ENCODE measurements around the gene TAGLN2.
A peak's percentile ranks its signal among the peaks of the same experiment; 100 is the strongest.

Gene TAGLN2

DNA sequence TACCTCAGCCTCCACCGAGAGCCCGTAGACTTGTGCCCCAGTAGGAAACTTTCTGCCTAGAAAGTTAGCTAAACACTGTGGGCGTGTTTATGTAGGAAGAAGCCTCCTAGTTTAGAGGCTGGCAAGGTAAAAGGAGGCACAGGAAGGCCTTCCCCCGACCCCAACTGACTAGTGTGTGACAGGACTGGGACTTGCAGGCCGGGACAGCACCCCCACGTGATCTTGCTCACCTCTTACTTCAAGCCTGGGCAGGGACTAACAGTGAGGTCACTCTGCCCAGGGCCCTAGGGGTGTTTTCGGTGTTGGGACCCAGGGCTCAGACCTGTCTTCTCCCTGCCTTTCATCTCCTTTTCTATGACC is 392 bp upstream of the TAGLN2 start:
- FAIRE-seq: no peak
- TF ChIP-seq POLR2A (IDR thresholded peaks at IDR 0.05; ENCODE audit: low read depth, low read length): no peak
- peak; percentile 69 for DNase-seq (ENCODE audit: insufficient read length, low spot score)

DNA sequence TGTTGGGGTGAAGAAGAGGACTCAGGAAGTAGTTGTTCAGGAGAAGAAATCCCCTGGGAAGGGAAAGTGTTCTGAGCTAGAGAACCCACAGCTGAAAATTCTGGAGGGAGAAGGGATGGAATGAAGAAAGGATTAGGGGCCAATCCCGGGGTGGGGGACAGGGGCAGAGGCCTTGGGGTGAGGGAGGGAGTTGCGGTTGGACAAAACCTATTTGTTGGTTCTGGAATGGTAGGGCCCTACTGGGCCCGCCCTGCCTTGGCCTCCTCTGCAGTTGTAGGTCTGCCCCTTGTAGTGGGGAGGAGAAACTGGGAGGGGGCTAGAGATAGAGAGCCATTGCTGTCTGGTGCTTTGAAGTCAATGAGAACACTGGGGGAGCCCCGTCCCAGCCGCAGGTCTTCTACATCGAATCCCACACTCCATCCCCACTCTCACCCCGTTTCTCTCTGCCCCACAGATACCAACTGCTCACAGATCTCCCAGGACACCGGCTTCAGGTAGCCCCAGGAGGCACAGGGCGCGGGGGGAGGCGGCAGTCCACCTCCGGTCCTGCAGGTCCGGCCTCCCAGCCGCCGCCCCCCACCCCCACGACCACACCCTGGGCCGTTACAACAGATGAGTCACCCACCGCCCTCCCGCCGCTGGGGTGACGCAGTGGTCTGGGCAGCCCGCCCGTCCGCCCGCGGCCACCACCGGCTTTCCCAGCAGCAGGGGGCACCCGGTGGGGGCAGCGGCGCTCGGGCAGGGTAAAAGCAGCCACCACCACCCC is 1.1 kb downstream of the TAGLN2 start:
- TF ChIP-seq POLR2A (IDR thresholded peaks at IDR 0.05; ENCODE audit: low read depth, low read length): peak; percentile 64
- DNase-seq (ENCODE audit: insufficient read length, low spot score) (peak; percentile 95), FAIRE-seq (no peak)

DNA sequence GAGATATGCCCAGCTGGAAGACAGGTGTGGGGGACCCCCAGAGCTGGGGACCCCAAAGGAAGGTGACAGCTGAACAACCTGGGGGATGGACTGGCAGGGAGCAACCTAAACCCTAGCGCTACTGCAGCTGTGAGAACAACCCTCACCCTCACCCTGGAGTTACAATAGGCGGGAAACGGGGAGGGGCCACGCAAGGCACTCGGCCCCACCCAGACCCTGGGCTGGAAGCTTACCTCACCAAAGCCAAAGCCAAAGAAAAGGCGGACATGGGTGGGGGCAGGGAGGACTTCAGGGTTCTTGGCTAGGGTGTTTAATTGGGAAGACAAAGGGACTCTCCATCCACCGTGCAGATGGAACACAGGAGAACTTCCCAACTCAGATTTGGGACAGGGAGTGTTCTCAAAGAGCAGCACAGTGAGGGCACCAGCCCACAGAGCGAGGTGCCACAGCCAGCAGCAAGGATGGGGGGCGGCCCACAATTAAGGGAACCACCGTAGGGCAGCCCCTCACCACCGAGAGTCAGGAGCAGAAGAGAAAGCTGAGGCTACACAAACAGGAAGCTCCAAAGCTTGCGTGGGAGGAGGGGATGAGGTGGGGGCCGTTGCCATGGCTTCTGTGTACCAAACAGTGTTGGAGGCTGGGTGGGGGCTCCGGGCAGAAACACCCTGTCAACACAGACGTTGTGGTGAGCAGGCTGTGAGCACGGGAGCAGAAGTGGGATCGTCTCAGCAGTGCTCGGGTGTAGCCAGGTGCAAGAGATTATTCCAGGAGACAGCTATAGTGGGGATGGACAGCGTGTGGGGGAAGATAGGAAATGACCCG is 1.9 kb downstream of the TAGLN2 start:
- DNase-seq (ENCODE audit: insufficient read length, low spot score) (peak; percentile 92), FAIRE-seq (no peak)
- TF ChIP-seq POLR2A (IDR thresholded peaks at IDR 0.05; ENCODE audit: low read depth, low read length): peak; percentile 67

DNA sequence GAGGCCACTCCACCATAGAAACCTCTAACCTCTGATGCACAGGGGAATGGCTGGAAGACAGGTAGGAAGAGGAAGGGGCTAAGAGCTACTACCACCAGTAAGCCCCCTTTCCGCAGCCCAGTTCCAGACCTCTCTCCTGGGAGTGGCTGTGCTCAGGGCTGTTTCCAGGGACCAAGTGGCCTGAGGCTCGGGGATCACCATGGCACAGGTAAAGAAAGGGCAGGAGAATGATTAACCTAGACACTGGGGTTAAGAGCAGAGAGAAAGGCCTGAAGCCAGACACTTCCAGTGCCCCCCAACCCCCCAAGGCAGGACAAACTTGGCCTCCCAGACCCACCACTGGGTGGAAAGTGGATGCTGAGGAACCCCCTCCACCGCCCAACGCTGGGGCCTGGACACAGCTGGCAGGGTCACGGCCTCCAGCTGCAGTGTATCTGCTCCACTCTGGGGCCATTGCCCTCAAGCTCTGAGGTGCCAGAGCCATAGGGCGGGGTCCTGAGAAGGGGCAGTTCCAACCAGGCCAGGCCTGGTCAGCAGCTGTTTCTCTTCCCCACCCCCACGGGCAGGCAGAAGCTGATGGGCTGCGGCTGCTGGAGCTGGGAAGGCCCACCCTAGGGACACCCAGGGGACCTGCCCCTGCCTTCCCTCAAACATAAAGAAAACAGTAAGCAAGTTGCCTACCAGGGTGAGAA is 2.6 kb downstream of the TAGLN2 start:
- DNase-seq (ENCODE audit: insufficient read length, low spot score): no peak
- 0 out of 2 replicates have a peak, but pooled peaks have one; percentile 2 for TF ChIP-seq POLR2A (IDR thresholded peaks at IDR 0.05; ENCODE audit: low read depth, low read length)
- no peak for FAIRE-seq

DNA sequence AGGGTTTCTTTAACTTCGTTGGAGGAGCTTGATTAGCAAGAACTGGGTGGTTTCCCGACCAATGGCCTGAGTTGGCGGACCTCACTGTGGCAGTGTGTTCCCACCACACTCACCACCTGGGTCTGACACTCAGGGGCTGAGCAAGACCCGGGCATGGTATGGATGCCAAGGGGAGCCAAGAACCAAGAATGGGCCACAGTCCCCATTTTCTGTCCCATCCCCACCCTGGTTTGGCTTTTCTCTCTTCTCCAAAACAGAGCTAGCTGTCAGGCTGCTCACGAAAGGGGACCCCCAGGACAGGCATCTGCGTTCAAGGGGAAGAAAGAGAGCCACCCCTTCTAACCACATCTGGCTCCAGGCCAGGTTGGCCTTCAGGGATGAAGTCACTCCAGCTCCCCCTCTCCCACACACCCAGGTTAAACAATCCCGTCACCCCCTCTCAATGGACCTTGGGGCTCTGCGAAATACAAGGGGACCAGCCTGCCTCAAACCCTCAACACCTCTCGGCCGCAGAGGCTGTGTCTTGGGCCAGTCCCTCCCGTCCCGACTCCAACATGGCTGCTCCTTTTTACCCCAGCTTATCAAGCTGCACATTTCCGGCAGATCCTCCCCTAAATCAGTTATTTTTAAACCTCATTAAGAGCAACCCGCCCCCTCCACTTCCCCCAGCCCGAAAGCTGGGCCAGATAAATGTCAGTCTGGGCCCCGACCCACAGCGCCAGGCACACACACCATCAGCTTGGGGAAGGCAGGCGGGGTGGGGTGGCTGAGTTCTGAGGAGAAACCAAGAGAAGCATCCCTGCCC is 3.4 kb downstream of the TAGLN2 start:
- no peak for DNase-seq (ENCODE audit: insufficient read length, low spot score)
- TF ChIP-seq POLR2A (IDR thresholded peaks at IDR 0.05; ENCODE audit: low read depth, low read length): 0 out of 2 replicates have a peak, but pooled peaks have one; percentile 16
- FAIRE-seq: no peak

DNA sequence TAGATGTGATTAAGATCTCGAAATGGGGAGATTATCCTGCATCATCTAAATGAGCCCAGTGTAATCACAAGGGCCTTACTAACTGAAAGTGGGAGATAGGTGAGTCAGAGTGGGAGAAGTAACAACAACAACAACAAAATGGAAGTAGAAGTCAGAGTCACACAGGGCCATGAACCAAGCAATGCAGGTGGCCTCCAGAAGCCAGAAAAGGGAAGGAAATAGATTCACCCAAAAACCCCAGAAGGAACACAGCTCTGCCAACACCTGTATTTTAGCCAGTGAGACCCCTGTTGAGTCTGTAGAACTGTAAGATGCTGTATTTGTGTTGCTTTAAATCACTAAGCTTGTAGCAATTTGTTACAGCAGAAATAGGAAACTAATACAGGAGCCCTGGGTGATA is 4.1 kb downstream of the TAGLN2 start:
- DNase-seq (ENCODE audit: insufficient read length, low spot score) (no peak), FAIRE-seq (no peak)
- no peak for TF ChIP-seq POLR2A (IDR thresholded peaks at IDR 0.05; ENCODE audit: low read depth, low read length)

DNA sequence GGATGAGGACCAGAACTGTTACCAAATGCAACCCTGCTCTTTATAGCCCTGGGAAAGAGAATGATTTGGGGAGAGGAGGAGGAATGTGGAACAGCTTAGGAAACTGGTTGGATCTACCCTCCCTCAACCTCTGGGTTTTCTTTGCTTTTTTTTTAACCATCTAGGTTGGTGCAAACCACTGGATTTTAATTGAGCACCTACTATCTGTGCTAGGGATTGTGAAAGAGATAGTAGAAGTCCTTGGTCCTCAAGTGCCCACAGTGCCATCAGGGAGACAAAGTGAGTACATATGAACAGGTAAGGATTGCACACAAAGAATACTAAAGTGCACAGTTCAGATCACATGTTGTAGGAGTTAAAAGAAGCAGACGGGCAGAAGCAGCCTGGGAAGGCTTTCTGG is 4.7 kb downstream of the TAGLN2 start:
- DNase-seq (ENCODE audit: insufficient read length, low spot score) (no peak), FAIRE-seq (no peak)
- no peak for TF ChIP-seq POLR2A (IDR thresholded peaks at IDR 0.05; ENCODE audit: low read depth, low read length)

DNA sequence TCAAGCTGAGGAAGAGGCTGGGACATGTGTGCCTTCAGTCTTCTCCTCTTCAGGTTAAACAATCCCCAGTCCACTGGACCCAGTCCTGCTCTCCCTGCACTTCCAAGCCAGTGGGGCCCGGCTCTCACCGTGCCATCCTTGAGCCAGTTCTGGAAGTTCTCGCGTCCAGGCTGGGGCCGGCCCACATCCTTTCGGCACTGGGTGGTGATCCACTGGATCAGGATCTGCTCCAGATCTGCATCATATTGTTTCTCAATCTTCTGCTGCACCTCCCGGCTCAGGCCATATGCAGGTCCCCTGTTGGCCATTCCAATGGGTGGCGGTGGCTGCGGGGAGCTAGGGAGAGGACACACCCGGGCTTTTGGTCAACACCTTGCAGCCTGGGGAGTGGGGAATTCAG is 5.1 kb downstream of the TAGLN2 start:
- DNase-seq (ENCODE audit: insufficient read length, low spot score) (no peak), FAIRE-seq (no peak)
- TF ChIP-seq POLR2A (IDR thresholded peaks at IDR 0.05; ENCODE audit: low read depth, low read length): no peak

DNA sequence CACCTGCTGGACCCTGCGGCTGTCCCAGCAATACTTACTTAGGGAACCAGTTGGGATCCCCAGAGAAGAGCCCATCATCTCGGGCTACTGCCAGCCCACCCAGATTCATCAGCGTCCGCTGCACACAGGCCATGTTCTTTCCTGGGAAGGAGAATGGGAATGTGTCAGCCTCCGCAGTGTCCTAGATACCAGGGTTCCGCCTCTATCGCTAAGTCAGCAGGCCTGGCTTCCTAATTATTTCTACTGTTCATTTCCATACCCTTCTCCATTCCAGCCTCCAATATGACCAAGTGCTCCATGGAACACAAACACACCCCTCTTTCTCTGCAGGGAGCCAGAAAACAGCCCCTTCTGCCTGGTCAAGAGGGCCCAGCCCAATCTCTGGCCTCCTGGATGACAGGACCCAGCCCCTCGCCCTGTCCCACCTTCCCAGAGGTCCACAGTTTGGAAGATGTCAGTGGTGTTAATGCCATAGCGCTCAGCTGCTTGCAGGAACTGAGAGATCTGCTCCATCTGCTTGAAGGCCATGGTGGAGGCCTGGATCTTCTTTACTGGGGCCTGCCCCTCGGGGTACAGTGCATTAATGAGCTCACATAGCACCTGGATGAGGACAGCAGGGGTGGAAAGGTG is 6.0 kb downstream of the TAGLN2 start:
- DNase-seq (ENCODE audit: insufficient read length, low spot score) (no peak), FAIRE-seq (no peak)
- no peak for TF ChIP-seq POLR2A (IDR thresholded peaks at IDR 0.05; ENCODE audit: low read depth, low read length)

DNA sequence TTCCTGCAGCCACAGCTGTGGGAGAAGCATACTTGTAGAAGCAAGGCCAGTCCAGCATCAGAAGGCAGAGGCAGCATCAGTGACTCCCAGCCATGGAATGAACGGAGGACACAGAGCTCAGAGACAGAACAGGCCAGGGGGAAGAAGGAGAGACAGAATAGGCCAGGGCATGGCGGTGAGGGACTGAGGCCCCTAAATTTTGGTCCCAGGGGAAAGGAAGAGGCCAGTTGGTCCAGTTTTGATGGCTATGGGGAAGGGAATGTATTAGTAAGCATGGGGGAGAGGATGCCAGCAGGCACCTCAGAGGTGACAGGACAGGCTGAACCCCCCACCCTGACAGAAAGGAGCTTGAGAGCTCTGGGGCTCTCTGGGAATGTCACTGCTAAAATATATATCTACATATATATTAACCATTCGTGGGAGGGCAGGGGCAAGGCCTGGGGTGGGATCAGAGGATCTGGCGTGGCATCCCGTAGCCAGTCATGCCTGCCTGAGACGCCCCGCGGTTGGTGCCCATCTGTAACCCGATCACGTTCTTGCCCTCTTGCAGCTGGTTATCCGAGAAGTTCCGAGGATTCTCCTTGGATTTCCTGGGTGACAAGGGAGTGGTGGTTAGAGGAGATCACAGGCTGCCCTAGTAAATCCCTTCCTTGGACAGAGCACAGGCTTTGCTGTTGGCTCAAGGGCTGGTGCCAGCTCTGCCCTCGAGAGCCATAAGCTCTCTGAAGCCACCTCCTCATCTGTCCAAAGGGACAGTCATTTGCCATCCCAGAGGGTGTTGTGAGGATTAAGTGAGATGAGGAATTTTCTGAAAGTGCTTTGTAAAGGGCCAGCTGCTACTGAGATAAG is 6.7 kb downstream of the TAGLN2 start:
- TF ChIP-seq POLR2A (IDR thresholded peaks at IDR 0.05; ENCODE audit: low read depth, low read length): no peak
- FAIRE-seq: no peak
- DNase-seq (ENCODE audit: insufficient read length, low spot score): no peak

DNA sequence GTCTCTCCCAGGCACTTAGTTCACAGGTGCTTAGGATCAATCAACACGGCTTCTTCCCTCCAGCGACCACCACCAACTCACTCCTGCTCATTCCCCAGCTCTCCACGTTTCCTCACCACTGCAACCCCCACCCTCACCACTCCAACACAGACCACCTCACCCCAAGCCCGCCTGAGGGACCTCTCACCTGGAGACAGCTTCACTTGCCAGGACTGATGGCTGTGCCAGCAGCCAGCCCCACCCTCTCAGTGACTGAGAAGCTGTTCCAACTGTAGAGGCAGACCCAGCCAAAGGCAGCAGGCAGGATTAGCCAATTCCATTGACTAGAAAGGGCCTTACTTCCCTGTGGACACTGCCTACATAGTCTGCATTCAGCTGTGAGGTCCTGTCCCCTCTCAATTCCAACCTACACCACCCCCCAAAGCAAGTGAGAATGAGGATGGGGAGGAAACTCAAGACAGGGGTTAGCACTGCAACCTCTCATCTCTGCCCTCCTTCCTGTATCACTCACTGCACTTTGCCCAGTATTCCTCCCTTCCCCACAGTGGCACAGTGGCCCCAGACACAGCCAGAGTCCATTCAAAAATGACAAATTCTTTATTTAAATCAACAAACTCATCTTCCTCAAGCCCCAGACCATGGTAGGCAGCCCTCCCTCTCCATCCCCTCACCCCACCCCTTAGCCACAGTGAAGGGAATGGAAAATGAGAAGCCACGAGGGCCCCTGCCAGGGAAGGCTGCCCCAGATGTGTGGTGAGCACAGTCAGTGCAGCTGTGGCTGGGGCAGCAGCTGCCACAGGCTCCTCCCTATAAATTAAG is 7.6 kb downstream of the TAGLN2 start:
- FAIRE-seq: no peak
- DNase-seq (ENCODE audit: insufficient read length, low spot score): no peak
- TF ChIP-seq POLR2A (IDR thresholded peaks at IDR 0.05; ENCODE audit: low read depth, low read length): no peak

All from H54 (cell line).